ENCODE data around the gene EIF2B4. TPM values are rescaled to one million over a fixed set of nuclear protein-coding genes. Genes with fewer than 3 reads are reported as not detected.

The EIF2B4 gene
- total RNA-seq, 4 donors from 2014 or later: 33.4 to 53.0 (median 42.5) TPM

- no peak for ATAC-seq (ENCODE audit: low FRiP score)
- DNase-seq (ENCODE audit: low spot score): no peak
- no peak for TF ChIP-seq CTCF (IDR thresholded peaks at IDR 0.05)
These were observed 18.1 kb downstream of the EIF2B4 start for GRCh38 chr2:27351802-27352598.

GRCh38 chr2:27350106-27350693 is 19.9 kb downstream of the EIF2B4 start:
- DNase-seq (ENCODE audit: low spot score) (no peak), ATAC-seq (ENCODE audit: low FRiP score) (no peak)
- no peak for TF ChIP-seq CTCF (IDR thresholded peaks at IDR 0.05)

- peak; percentile 76 for ATAC-seq (ENCODE audit: low FRiP score)
- DNase-seq (ENCODE audit: low spot score): no peak
- no peak for TF ChIP-seq CTCF (IDR thresholded peaks at IDR 0.05)
These were observed 22.5 kb downstream of the EIF2B4 start for GRCh38 chr2:27347641-27348040.

- DNase-seq (ENCODE audit: low spot score) (no peak), ATAC-seq (ENCODE audit: low FRiP score) (no peak)
- no peak for TF ChIP-seq CTCF (IDR thresholded peaks at IDR 0.05)
These were observed 34.0 kb downstream of the EIF2B4 start for GRCh38 chr2:27336173-27336572.

GRCh38 chr2:27335311-27335710 is 34.8 kb downstream of the EIF2B4 start:
- DNase-seq (ENCODE audit: low spot score) (no peak), ATAC-seq (ENCODE audit: low FRiP score) (no peak)
- no peak for TF ChIP-seq CTCF (IDR thresholded peaks at IDR 0.05)

GRCh38 chr2:27324720-27325119 is 45.4 kb downstream of the EIF2B4 start:
- DNase-seq (ENCODE audit: low spot score) (no peak), ATAC-seq (ENCODE audit: low FRiP score) (no peak)
- TF ChIP-seq CTCF (IDR thresholded peaks at IDR 0.05): no peak

Data from omental fat pad (tissue), 4 donors.